Gastroesophageal sphincter (tissue), 4 donors: ENCODE data around the gene KIDINS220. TPM values are rescaled to one million over a fixed set of nuclear protein-coding genes. Genes with fewer than 3 reads are reported as not detected.
"Not testable (repeated sequence)": the region's sequence is repeated elsewhere in the genome, so short reads cannot be mapped to it uniquely, and the experiment has no call there.

Experiments used
- ATAC-seq: fragments of 150-250 bp; one replicate; pipeline ENCODE4 v1.9.1; 2016; ENCODE audit warnings: mild to moderate bottlenecking, moderate library complexity
- H3K27ac ChIP-seq, 4 donors: fragments of 200-600 bp; sonication (generic) in 3 of 4; 1 replicate in 3 of 4; 2 replicates in 1 of 4; pipeline ENCODE4 v1.5.1; 2016 to 2019
- H3K27me3 ChIP-seq: fragments of 200-600 bp; sonication (generic); one replicate; pipeline ENCODE4 v1.5.1; 2019
- H3K36me3 ChIP-seq, 2 donors: fragments of 200-600 bp; sonication (generic); one replicate each; pipeline ENCODE4 v1.5.1; 2019; ENCODE audit warnings: control low read depth in 1 of 2
- H3K4me1 ChIP-seq, 3 donors: fragments of 200-600 bp; sonication (generic); 1 replicate in 2 of 3; 2 replicates in 1 of 3; pipeline ENCODE4 v1.5.1; 2016 to 2019; ENCODE audit warnings: control low read depth in 2 of 3
- H3K4me3 ChIP-seq, 2 donors: fragments of 200-600 bp; sonication (generic); one replicate each; pipeline ENCODE4 v1.5.1; 2019; ENCODE audit warnings: mild to moderate bottlenecking in 1 of 2, moderate library complexity in 1 of 2
- H3K9me3 ChIP-seq, 3 donors: fragments of 200-600 bp; sonication (generic); one replicate each; pipeline ENCODE4 v1.5.1; 2017 to 2019; ENCODE audit warnings: control low read depth in 2 of 3
- CTCF ChIP-seq, 4 experiments: fragments of 200-600 bp in 2 of 4; fragments of 450-650 bp in 2 of 4; sonication (generic) in 1 of 4; IDR thresholded peaks; one replicate each; pipeline ENCODE4 v1.5.1; 2017 to 2019; ENCODE audit warnings: antibody characterized with exemption in 4 of 4, mild to moderate bottlenecking in 2 of 4, moderate library complexity in 2 of 4
- EP300 ChIP-seq: sonication (generic); formaldehyde crosslinking; IDR thresholded peaks from one replicate; pipeline ENCODE4 v1.6.1; 2017; ENCODE audit warnings: antibody characterized with exemption, mild to moderate bottlenecking
- POLR2A ChIP-seq, 2 donors: fragments of 450-650 bp; IDR thresholded peaks; one replicate each; pipeline ENCODE4 v1.6.1; 2017; ENCODE audit warnings: antibody characterized with exemption in 2 of 2, mild to moderate bottlenecking in 2 of 2, moderate library complexity in 1 of 2
- POLR2AphosphoS5 ChIP-seq: sonication (generic); formaldehyde crosslinking; IDR thresholded peaks from one replicate; pipeline ENCODE4 v1.6.1; 2017; ENCODE audit warnings: antibody characterized with exemption
- WGBS, 2 donors: methylation state at CpG; one replicate each; pipeline ENCODE4 v1.1.5; 2018; ENCODE audit warnings: low coverage in 1 of 2; 5-methylcytosine and 5-hydroxymethylcytosine counted together
- total RNA-seq, 4 donors: library from RNA; depleted of rRNA; stranded (reverse); fragments of >200 nt; gene quantifications; one replicate each; pipeline ENCODE4 v1.1.0, GENCODE V29; 2016

Gene KIDINS220
- total RNA-seq, 4 donors from 2014 or later = 73.3 to 122 (median 88.9) TPM

DNA sequence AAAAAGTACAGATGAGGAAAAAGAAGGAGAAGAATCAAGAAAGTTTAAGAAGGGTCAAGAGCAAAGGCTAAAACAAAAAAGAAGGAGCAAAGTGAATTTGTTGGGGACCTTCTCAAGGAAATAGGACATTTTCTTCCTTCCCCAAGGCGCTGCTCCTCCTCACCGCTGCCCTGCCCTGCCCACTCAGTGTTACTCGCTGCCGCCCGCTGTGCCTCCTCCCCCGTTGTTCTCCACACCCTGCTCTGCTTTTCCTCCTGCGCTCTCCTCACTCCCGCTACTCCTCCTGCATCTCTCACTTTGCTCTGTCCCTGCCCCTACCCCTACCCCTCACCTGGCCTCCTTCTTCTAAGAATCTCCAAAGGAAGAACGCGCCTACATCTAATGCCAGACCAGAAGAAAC lies 104.8 kb downstream of the KIDINS220 start:
- H3K9me3 ChIP-seq = no peaks in the 10 kb centered on the region
- H3K27me3 ChIP-seq = no peaks in the 10 kb centered on the region
- H3K4me1 ChIP-seq = peaks cover 0 to 6% (median 0%) of the 10 kb centered on the region in 3 donors
- ATAC-seq = no peak
- H3K27ac ChIP-seq = no peak overlapping the region
- H3K4me3 ChIP-seq = no peak overlapping the region
- WGBS, 2 donors = 96 to 98% methylated on average over 7 to 8 of the region's 10 CpGs
- peaks cover 0 to 91% of the 10 kb centered on the region in 2 donors for H3K36me3 ChIP-seq
- TF ChIP-seq POLR2AphosphoS5 (no peak), POLR2A (IDR thresholded peaks at IDR 0.05) (no peak), CTCF (IDR thresholded peaks at IDR 0.05) (no peak), EP300 (no peak)

- Histone ChIP-seq H3K4me1 (peaks cover 0 to 6% (median 0%) of the 10 kb centered on the region in 3 donors), H3K9me3 (no peaks in the 10 kb centered on the region), H3K36me3 (peaks cover 0 to 87% of the 10 kb centered on the region in 2 donors), H3K27me3 (no peaks in the 10 kb centered on the region), H3K4me3 (no peak overlapping the region), H3K27ac (no peak overlapping the region)
- ATAC-seq = no peak
- WGBS, 2 donors = 68 to 89% methylated on average over 5 to 9 of the region's 9 CpGs
- TF ChIP-seq CTCF (IDR thresholded peaks at IDR 0.05) (no peak), POLR2AphosphoS5 (no peak)
Measured at GRCh38 chr2:8729939-8730338, 107.5 kb downstream of the KIDINS220 start.

DNA sequence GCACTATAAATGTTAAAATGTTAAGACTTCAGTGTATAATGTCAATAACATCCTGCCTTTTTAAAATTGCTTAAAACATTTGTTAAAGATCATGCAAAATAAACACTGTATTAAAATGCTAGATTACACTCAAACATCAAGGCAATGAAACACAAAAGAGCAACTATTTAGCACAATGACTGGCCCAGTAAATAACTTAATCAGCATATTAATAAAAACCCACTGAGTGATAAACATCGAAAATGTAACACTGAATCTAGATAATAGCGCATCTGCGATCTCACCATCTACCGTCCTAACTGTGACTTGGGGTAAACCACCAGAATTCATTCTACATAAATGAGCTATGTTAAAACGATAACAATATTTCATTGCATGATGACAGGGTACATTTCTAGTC lies 108.3 kb downstream of the KIDINS220 start:
- not testable (repeated sequence) for H3K27me3 ChIP-seq

DNA sequence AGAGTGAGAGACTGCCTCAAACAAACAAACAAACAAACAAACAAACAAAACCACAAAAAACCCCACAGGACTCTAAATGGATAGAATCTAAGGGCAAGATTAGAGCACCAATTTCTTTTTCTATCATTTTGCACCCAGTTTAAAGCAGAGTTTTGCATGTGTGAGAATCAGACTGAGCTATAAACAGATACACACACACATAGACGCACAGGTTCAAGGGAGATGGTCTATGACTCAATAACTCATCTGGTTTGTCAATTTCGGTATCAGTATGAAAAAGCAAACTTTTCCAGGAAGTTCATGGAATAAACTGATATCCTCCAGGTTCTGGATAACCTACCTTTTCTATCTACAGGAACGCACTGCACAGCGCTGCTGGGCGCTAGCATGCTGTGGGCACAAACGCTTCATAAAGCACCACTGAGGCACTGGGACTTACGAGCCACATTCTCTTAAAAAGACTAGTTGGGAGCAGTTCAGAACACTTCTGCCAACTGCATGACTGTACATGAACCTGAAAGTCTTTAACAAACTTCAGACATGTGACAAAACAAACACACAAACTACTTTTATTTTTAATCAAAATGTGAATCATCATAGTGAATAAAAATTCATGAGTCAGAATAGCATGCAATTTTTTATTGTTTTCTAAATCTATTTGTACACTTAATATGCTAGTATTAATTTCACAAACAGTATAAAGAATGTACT lies 109.0 kb downstream of the KIDINS220 start:
- no peaks in the 10 kb centered on the region for H3K9me3 ChIP-seq
- peaks cover 0 to 6% (median 0%) of the 10 kb centered on the region in 3 donors for H3K4me1 ChIP-seq
- ATAC-seq = no peak
- no peak overlapping the region for H3K4me3 ChIP-seq
- H3K27me3 ChIP-seq = no peaks in the 10 kb centered on the region
- H3K36me3 ChIP-seq = peaks cover 0 to 78% of the 10 kb centered on the region in 2 donors
- WGBS, 2 donors = 96 to 100% methylated on average over 5 to 7 of the region's 7 CpGs
- H3K27ac ChIP-seq = no peak overlapping the region
- TF ChIP-seq POLR2AphosphoS5 (no peak), EP300 (no peak), POLR2A (IDR thresholded peaks at IDR 0.05) (no peak), CTCF (IDR thresholded peaks at IDR 0.05) (no peak)

More for the DNA sequence above, 108.3 kb downstream of the KIDINS220 start:
- 89 to 92% methylated on average over 5 of the region's 5 CpGs for WGBS, 2 donors
- H3K9me3 ChIP-seq, H3K27ac ChIP-seq, H3K4me3 ChIP-seq, ATAC-seq, H3K4me1 ChIP-seq: not testable (repeated sequence)
- peaks cover 0 to 85% of the 10 kb centered on the region in 2 donors for H3K36me3 ChIP-seq

- TF ChIP-seq EP300 = no peak
- TF ChIP-seq CTCF (IDR thresholded peaks at IDR 0.05) = no peak
- no peak for TF ChIP-seq POLR2AphosphoS5
- TF ChIP-seq POLR2A (IDR thresholded peaks at IDR 0.05) = no peak
- Histone ChIP-seq H3K9me3 (no peaks in the 10 kb centered on the region), H3K27ac (no peak overlapping the region), H3K36me3 (peaks cover 0 to 61% of the 10 kb centered on the region in 2 donors), H3K27me3 (no peaks in the 10 kb centered on the region), H3K4me1 (peaks cover 0 to 6% (median 0%) of the 10 kb centered on the region in 3 donors), H3K4me3 (no peak overlapping the region)
- WGBS, 2 donors = 79 to 86% methylated on average over 7 of the region's 7 CpGs
- ATAC-seq = no peak
Measured at GRCh38 chr2:8725838-8726237, 111.6 kb downstream of the KIDINS220 start.
